ENCODE results near the gene MAGEF1.

DNA sequence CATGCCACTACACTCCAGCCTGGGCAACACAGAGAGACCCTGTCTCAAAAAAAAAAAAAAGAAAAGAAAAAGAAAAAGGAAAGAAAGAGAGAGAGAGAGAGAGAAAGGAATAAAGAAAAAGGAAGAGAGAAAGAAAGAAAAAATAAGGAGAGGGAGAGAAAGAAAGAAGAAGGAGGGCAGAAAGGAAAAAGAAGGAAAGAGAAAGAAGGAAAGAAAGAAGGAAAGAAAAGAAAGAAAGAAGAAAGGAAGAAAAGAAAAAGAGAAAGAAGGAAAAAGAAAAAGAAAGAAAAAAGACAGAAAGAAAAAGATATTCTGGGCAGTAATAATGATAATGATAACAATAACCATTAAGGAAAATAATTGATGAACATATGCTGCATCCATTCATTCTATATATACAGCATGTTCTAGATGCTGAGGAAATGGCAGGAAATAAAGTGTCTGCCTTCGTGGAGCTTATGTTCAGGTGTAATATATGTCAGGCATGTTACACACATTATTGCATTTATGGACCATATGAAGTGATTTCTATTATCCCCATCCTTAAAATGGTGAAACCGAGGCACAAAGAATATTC, 37.4 kb upstream of the MAGEF1 start:
- no peak for TF ChIP-seq POLR2A (IDR thresholded peaks at IDR 0.05)
- TF ChIP-seq, protein P1, sequence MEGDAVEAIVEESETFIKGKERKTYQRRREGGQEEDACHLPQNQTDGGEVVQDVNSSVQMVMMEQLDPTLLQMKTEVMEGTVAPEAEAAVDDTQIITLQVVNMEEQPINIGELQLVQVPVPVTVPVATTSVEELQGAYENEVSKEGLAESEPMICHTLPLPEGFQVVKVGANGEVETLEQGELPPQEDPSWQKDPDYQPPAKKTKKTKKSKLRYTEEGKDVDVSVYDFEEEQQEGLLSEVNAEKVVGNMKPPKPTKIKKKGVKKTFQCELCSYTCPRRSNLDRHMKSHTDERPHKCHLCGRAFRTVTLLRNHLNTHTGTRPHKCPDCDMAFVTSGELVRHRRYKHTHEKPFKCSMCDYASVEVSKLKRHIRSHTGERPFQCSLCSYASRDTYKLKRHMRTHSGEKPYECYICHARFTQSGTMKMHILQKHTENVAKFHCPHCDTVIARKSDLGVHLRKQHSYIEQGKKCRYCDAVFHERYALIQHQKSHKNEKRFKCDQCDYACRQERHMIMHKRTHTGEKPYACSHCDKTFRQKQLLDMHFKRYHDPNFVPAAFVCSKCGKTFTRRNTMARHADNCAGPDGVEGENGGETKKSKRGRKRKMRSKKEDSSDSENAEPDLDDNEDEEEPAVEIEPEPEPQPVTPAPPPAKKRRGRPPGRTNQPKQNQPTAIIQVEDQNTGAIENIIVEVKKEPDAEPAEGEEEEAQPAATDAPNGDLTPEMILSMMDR (IDR thresholded peaks at IDR 0.05) = no peak
